Gastroesophageal sphincter (tissue), 4 donors: ENCODE measurements around the gene CHRM5. TPM values are rescaled to one million over a fixed set of nuclear protein-coding genes. Genes with fewer than 3 reads are reported as not detected.

Source experiments
- ATAC-seq: fragments of 150-250 bp; one replicate; pipeline ENCODE4 v1.9.1; 2016; ENCODE audit warnings: mild to moderate bottlenecking, moderate library complexity
- H3K27ac ChIP-seq, 4 donors: fragments of 200-600 bp; sonication (generic) in 3 of 4; 1 replicate in 3 of 4; 2 replicates in 1 of 4; pipeline ENCODE4 v1.5.1; 2016 to 2019
- H3K27me3 ChIP-seq: fragments of 200-600 bp; sonication (generic); one replicate; pipeline ENCODE4 v1.5.1; 2019
- H3K36me3 ChIP-seq, 2 donors: fragments of 200-600 bp; sonication (generic); one replicate each; pipeline ENCODE4 v1.5.1; 2019; ENCODE audit warnings: control low read depth in 1 of 2
- H3K4me1 ChIP-seq, 3 donors: fragments of 200-600 bp; sonication (generic); 1 replicate in 2 of 3; 2 replicates in 1 of 3; pipeline ENCODE4 v1.5.1; 2016 to 2019; ENCODE audit warnings: control low read depth in 2 of 3
- H3K4me3 ChIP-seq, 2 donors: fragments of 200-600 bp; sonication (generic); one replicate each; pipeline ENCODE4 v1.5.1; 2019; ENCODE audit warnings: mild to moderate bottlenecking in 1 of 2, moderate library complexity in 1 of 2
- H3K9me3 ChIP-seq, 3 donors: fragments of 200-600 bp; sonication (generic); one replicate each; pipeline ENCODE4 v1.5.1; 2017 to 2019; ENCODE audit warnings: control low read depth in 2 of 3
- EP300 ChIP-seq: sonication (generic); formaldehyde crosslinking; IDR thresholded peaks from one replicate; pipeline ENCODE4 v1.6.1; 2017; ENCODE audit warnings: antibody characterized with exemption, mild to moderate bottlenecking
- POLR2A ChIP-seq, 2 donors: fragments of 450-650 bp; IDR thresholded peaks; one replicate each; pipeline ENCODE4 v1.6.1; 2017; ENCODE audit warnings: antibody characterized with exemption in 2 of 2, mild to moderate bottlenecking in 2 of 2, moderate library complexity in 1 of 2
- POLR2AphosphoS5 ChIP-seq: sonication (generic); formaldehyde crosslinking; IDR thresholded peaks from one replicate; pipeline ENCODE4 v1.6.1; 2017; ENCODE audit warnings: antibody characterized with exemption
- WGBS, 2 donors: methylation state at CpG; one replicate each; pipeline ENCODE4 v1.1.5; 2018; ENCODE audit warnings: low coverage in 1 of 2; 5-methylcytosine and 5-hydroxymethylcytosine counted together
- total RNA-seq, 4 donors: library from RNA; depleted of rRNA; stranded (reverse); fragments of >200 nt; gene quantifications; one replicate each; pipeline ENCODE4 v1.1.0, GENCODE V29; 2016
- TF ChIP-seq, protein P1 (sequence below), 4 experiments: fragments of 200-600 bp in 2 of 4; fragments of 450-650 bp in 2 of 4; sonication (generic) in 1 of 4; IDR thresholded peaks; one replicate each; pipeline ENCODE4 v1.5.1; 2017 to 2019; ENCODE audit warnings: antibody characterized with exemption in 4 of 4, mild to moderate bottlenecking in 2 of 4, moderate library complexity in 2 of 4

CHRM5 gene
- total RNA-seq, 4 donors from 2014 or later, result not detected

DNA sequence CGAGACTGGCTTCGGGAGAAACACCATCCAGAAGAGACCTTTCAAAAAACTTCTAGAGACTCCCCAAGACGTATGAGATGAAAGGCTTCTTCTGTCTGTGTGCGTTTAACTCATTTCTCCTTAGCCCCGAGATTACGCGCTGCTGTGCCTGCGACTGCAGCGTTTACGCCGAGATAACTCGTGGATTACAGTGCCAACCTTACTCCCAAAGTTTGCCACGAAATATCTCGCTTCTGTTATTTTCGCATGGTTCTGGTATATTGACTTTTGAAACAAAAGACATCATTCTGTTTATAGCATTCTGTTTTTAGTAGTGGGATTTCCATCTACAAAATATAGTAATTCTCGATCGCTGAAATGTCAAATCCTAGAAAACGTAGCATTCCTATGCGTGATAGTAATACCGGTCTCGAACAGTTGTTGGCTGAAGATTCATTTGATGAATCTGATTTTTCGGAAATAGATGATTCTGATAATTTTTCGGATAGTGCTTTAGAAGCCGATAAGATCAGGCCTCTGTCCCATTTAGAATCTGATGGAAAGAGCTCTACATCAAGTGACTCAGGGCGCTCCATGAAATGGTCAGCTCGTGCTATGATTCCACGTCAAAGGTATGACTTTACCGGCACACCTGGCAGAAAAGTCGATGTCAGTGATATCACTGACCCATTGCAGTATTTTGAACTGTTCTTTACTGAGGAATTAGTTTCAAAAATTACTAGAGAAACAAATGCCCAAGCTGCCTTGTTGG is 134.1 kb downstream of the CHRM5 start:
- no peaks in the 10 kb centered on the region for H3K27me3 ChIP-seq
- ATAC-seq, result peak; percentile 50
- H3K9me3 ChIP-seq, result no peaks in the 10 kb centered on the region
- peak overlapping the region; percentile 88 to 90 for H3K4me3 ChIP-seq
- TF ChIP-seq POLR2AphosphoS5, result no peak
- TF ChIP-seq EP300, result no peak
- TF ChIP-seq POLR2A (IDR thresholded peaks at IDR 0.05), result no peak
- TF ChIP-seq, protein P1, sequence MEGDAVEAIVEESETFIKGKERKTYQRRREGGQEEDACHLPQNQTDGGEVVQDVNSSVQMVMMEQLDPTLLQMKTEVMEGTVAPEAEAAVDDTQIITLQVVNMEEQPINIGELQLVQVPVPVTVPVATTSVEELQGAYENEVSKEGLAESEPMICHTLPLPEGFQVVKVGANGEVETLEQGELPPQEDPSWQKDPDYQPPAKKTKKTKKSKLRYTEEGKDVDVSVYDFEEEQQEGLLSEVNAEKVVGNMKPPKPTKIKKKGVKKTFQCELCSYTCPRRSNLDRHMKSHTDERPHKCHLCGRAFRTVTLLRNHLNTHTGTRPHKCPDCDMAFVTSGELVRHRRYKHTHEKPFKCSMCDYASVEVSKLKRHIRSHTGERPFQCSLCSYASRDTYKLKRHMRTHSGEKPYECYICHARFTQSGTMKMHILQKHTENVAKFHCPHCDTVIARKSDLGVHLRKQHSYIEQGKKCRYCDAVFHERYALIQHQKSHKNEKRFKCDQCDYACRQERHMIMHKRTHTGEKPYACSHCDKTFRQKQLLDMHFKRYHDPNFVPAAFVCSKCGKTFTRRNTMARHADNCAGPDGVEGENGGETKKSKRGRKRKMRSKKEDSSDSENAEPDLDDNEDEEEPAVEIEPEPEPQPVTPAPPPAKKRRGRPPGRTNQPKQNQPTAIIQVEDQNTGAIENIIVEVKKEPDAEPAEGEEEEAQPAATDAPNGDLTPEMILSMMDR (IDR thresholded peaks at IDR 0.05), result no peak
- H3K4me1 ChIP-seq, result peaks cover 0 to 46% (median 9%) of the 10 kb centered on the region in 3 donors
- WGBS, 2 donors, result 22 to 27% methylated on average over 27 of the region's 29 CpGs
- peak overlapping the region; percentile 66 to 91 (median 88) for H3K27ac ChIP-seq
- no peaks in the 10 kb centered on the region for H3K36me3 ChIP-seq

DNA sequence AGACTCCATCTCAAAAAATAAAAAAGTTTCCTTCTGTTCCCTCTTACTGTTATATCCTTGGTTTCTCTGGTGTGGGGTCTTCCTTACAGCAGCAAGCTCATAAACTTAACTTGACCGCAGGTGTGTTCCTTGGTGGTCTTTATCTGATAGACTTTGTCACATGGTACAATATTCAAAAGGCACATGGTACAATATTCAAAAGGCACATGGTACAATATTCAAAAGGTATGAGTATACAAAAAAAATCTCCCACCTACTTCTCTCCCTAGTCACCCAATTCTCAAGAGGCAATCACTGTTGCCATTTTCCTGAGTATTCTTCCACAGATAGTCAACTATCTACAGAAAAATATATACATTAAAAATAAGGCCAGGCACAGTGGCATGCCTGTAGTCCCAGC is 138.1 kb downstream of the CHRM5 start:
- no peak overlapping the region for H3K4me3 ChIP-seq
- WGBS, 2 donors, result 86% methylated on average over 1 of the region's 1 CpG; no CpG with 5 or more reads in 1 of the 2 donors
- no peak overlapping the region for H3K27ac ChIP-seq
- H3K9me3 ChIP-seq, result no peaks in the 10 kb centered on the region
- ATAC-seq, result no peak
- no peaks in the 10 kb centered on the region for H3K36me3 ChIP-seq
- H3K4me1 ChIP-seq, result peaks cover 0 to 9% (median 0%) of the 10 kb centered on the region in 3 donors
- H3K27me3 ChIP-seq, result no peaks in the 10 kb centered on the region
- TF ChIP-seq, protein P1 (IDR thresholded peaks at IDR 0.05), result no peak
- TF ChIP-seq POLR2A (IDR thresholded peaks at IDR 0.05) (no peak), EP300 (no peak), POLR2AphosphoS5 (no peak)

DNA sequence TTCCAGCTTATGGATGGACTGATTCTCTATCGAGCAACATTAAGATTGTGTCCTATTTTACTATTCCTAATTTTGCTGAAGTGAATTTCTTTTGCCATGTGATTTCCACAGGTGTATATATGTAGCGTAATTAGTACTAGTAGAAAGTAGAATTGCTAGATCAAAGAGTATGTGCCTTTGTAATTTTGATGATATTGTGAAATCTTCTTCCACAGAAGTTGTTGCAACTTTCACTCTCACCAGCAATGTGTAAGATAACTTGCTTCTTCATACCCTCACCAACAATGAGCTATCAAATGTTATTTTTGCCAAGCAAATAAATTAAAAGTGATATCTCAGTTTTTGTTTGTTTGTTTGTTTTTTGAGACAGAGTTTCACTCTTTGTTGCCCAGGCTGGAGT is 139.0 kb downstream of the CHRM5 start:
- no peak for TF ChIP-seq POLR2A (IDR thresholded peaks at IDR 0.05)
- no peak for TF ChIP-seq EP300
- TF ChIP-seq POLR2AphosphoS5, result no peak
- TF ChIP-seq, protein P1 (IDR thresholded peaks at IDR 0.05), result no peak
- Histone ChIP-seq H3K4me3 (no peak overlapping the region), H3K9me3 (no peaks in the 10 kb centered on the region), H3K27ac (no peak overlapping the region), H3K36me3 (no peaks in the 10 kb centered on the region), H3K27me3 (no peaks in the 10 kb centered on the region), H3K4me1 (peaks cover 0 to 9% (median 0%) of the 10 kb centered on the region in 3 donors)
- WGBS, 2 donors, result 89 to 90% methylated on average over 2 of the region's 2 CpGs
- ATAC-seq, result no peak

GRCh38 chr15:34109797-34110663 is 141.7 kb downstream of the CHRM5 start:
- Histone ChIP-seq H3K27me3 (peaks cover 15% of the 10 kb centered on the region), H3K27ac (no peak overlapping the region), H3K4me3 (no peak overlapping the region), H3K9me3 (no peaks in the 10 kb centered on the region), H3K4me1 (no peaks in the 10 kb centered on the region), H3K36me3 (no peaks in the 10 kb centered on the region)
- 66 to 72% methylated on average over 5 of the region's 5 CpGs for WGBS, 2 donors
- TF ChIP-seq POLR2A (IDR thresholded peaks at IDR 0.05), result no peak
- TF ChIP-seq, protein P1 (IDR thresholded peaks at IDR 0.05), result peak in 3 of 4 experiments; percentile 13 to 40 (median 32)
- no peak for ATAC-seq
